Mammary epithelial cell (primary cell): Measurements from ENCODE around the gene TPCN1.

Source experiments
- EZH2 ChIP-seq: IDR thresholded peaks from 2 replicates; pipeline ENCODE4 v1.6.1; 2012; ENCODE audit warnings: low read length, inconsistent platforms, borderline replicate concordance
- TF ChIP-seq, protein P1 (sequence below), 2 donors: IDR thresholded peaks in 1 of 2; conservative IDR thresholded peaks in 1 of 2; 2 replicates each; pipeline ENCODE4 v1.5.1; 2011 to 2012; ENCODE audit warnings: inconsistent platforms in 2 of 2, low read length in 2 of 2, mild to moderate bottlenecking in 2 of 2, control low read depth in 1 of 2, low read depth in 1 of 2; ENCODE audit not compliant: insufficient read depth in 1 of 2; ENCODE audit errors: extremely low read depth in 1 of 2

GRCh38 chr12:113222730-113223531, 1.7 kb downstream of the TPCN1 start:
- TF ChIP-seq, protein P1, sequence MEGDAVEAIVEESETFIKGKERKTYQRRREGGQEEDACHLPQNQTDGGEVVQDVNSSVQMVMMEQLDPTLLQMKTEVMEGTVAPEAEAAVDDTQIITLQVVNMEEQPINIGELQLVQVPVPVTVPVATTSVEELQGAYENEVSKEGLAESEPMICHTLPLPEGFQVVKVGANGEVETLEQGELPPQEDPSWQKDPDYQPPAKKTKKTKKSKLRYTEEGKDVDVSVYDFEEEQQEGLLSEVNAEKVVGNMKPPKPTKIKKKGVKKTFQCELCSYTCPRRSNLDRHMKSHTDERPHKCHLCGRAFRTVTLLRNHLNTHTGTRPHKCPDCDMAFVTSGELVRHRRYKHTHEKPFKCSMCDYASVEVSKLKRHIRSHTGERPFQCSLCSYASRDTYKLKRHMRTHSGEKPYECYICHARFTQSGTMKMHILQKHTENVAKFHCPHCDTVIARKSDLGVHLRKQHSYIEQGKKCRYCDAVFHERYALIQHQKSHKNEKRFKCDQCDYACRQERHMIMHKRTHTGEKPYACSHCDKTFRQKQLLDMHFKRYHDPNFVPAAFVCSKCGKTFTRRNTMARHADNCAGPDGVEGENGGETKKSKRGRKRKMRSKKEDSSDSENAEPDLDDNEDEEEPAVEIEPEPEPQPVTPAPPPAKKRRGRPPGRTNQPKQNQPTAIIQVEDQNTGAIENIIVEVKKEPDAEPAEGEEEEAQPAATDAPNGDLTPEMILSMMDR (conservative IDR thresholded peaks at IDR 0.05 in 1 of 2, IDR thresholded peaks at IDR 0.05 in 1 of 2; ENCODE audit: extremely low read depth in 1 of 2, insufficient read depth in 1 of 2, low read depth in 1 of 2, low read length in 2 of 2) = no peak
- no peak for TF ChIP-seq EZH2
